ENCODE data around the gene UTP15. TPM values are rescaled to one million over a fixed set of nuclear protein-coding genes. Genes with fewer than 3 reads are reported as not detected.

The UTP15 gene, protein sequence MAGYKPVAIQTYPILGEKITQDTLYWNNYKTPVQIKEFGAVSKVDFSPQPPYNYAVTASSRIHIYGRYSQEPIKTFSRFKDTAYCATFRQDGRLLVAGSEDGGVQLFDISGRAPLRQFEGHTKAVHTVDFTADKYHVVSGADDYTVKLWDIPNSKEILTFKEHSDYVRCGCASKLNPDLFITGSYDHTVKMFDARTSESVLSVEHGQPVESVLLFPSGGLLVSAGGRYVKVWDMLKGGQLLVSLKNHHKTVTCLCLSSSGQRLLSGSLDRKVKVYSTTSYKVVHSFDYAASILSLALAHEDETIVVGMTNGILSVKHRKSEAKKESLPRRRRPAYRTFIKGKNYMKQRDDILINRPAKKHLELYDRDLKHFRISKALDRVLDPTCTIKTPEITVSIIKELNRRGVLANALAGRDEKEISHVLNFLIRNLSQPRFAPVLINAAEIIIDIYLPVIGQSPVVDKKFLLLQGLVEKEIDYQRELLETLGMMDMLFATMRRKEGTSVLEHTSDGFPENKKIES
- polyA plus RNA-seq (2013, experiment 1 of 2): 8.2 TPM
- 8.3 TPM for polyA plus RNA-seq (2013, experiment 2 of 2)

DNA sequence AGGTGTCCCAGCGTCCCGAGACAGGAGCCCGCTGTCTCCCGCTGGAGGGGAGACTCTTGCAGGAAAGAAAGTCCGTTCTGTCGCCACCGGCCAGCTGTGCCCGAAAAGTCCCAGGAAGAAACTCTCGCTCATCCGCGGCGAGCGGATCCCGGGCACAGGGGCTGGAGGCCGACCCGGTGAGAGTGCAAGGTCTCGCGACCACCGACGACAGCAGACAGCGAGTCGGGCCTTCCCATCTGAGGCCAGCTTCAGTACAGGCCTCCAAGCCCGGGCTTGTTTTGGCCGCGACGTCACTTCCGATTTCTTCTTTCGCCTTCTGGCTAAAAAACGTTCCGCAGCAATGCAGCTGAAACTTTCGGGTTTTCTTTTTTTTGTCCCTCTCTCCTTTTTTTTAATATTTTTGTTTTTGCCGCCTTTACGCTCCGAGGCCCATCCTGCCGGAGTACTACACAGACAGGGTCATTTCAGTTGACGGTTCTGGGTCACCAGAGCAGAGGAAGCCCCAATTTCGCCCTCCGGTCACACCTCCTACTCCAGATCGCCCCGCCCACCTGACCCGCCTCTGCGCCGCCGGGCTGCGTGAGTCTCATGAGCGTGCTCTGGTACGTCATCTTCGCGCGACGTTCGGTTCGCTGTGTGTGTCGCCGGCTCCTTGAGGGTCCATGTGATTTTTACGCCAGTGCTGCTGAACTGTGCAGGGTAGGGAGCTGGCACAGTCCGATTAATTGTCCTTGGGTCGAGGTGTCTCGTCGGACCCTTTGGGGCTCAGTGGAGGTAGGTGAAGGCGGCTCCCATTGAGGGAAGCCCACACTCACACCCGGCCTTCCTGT is at the start of gene UTP15, which contains the start of gene ANKRA2:
UTP15 (plus strand) TSS at position 605 of the 830 bp plus-strand sequence. CDS start 1,602 bp downstream, outside the sequence.
ANKRA2 (minus strand) TSS at position 501 of the 830 bp plus-strand sequence. CDS start 2,758 bp downstream, outside the sequence.
- DNase-seq: peak; percentile 99
- WGBS: under 1% methylated on average over 62 of the region's 62 CpGs

GRCh38 chr5:73519531-73520283 is 45.8 kb upstream of the UTP15 start:
- no peak overlapping the region for H3K4me3 ChIP-seq (ENCODE audit: insufficient read depth in 1 of 2, low read depth in 1 of 2, low read length in 2 of 2)
- WGBS: 25% methylated on average over 16 of the region's 16 CpGs
- no peaks in the 10 kb centered on the region for H3K36me3 ChIP-seq (ENCODE audit: control insufficient read depth in 1 of 2, insufficient read depth in 2 of 2, low read depth in 1 of 2, low read length in 2 of 2)
- no peak overlapping the region for H2BK15ac ChIP-seq (ENCODE audit: low read depth, poor library complexity, severe bottlenecking)
- H3K18ac ChIP-seq (ENCODE audit: low read depth in 1 of 2, low read length in 2 of 2): no peak overlapping the region
- no peak overlapping the region for H2BK5ac ChIP-seq (ENCODE audit: low read depth, low read length, poor library complexity, severe bottlenecking)
- peak overlapping the region; percentile 42 for H3K9ac ChIP-seq (ENCODE audit: low read length)
- no peak overlapping the region for H3K23ac ChIP-seq (ENCODE audit: low read length in 2 of 2)
- H3K4ac ChIP-seq (ENCODE audit: low read depth in 1 of 2, low read length in 2 of 2): no peak overlapping the region
- H3K9me3 ChIP-seq (ENCODE audit: control insufficient read depth, low read length): no peaks in the 10 kb centered on the region
- H4K91ac ChIP-seq (ENCODE audit: low read length): no peak overlapping the region
- peak; percentile 84 for DNase-seq
- peaks cover 1% of the 10 kb centered on the region for H3K4me1 ChIP-seq (ENCODE audit: control insufficient read depth, insufficient read depth, low read depth, low read length)
- H3K27me3 ChIP-seq (ENCODE audit: control insufficient read depth in 1 of 2, insufficient read depth in 1 of 2, low read length in 2 of 2): no peaks in the 10 kb centered on the region
- no peak overlapping the region for H3K14ac ChIP-seq (ENCODE audit: low read length in 2 of 2)
- no peak overlapping the region for H3K4me2 ChIP-seq (ENCODE audit: low read length, poor library complexity, severe bottlenecking)
- no peak overlapping the region for H2BK120ac ChIP-seq (ENCODE audit: low read depth, low read length)
- no peak overlapping the region for H2AFZ ChIP-seq (ENCODE audit: low read depth, low read length)
- no peak overlapping the region for H2BK12ac ChIP-seq (ENCODE audit: low read length in 2 of 2)
- H4K8ac ChIP-seq (ENCODE audit: low read length): no peak overlapping the region
- H2AK5ac ChIP-seq (ENCODE audit: low read length, severe bottlenecking): no peak overlapping the region
- no peaks in the 10 kb centered on the region for H3K79me1 ChIP-seq (replicated peaks; ENCODE audit: low read length, poor library complexity, severe bottlenecking)
- no peak overlapping the region for H3K27ac ChIP-seq (ENCODE audit: low read length, poor library complexity, severe bottlenecking)

More for the DNA sequence above, at the start of gene UTP15, which contains the start of gene ANKRA2:
- peak within 1 kb of the TSS; percentile 51 for H2BK5ac ChIP-seq (ENCODE audit: low read depth, low read length, poor library complexity, severe bottlenecking)
- H3K9ac ChIP-seq (ENCODE audit: low read length): peak within 1 kb of the TSS; percentile 99
- H4K91ac ChIP-seq (ENCODE audit: low read length): no peak within 1 kb of the TSS
- peak within 1 kb of the TSS; percentile 79 to 100 for H3K4me3 ChIP-seq (ENCODE audit: insufficient read depth in 1 of 2, low read depth in 1 of 2, low read length in 2 of 2)
- H3K36me3 ChIP-seq (ENCODE audit: control insufficient read depth in 1 of 2, insufficient read depth in 2 of 2, low read depth in 1 of 2, low read length in 2 of 2): peaks cover 3 to 45% of the 10 kb centered on the region in 2 experiments
- H3K23ac ChIP-seq (ENCODE audit: low read length in 2 of 2): no peak within 1 kb of the TSS
- no peak within 1 kb of the TSS for H3K14ac ChIP-seq (ENCODE audit: low read length in 2 of 2)
- peak within 1 kb of the TSS; percentile 71 for H3K27ac ChIP-seq (ENCODE audit: low read length, poor library complexity, severe bottlenecking)
- H3K9me3 ChIP-seq (ENCODE audit: control insufficient read depth, low read length): no peaks in the 10 kb centered on the region
- no peak within 1 kb of the TSS for H2BK120ac ChIP-seq (ENCODE audit: low read depth, low read length)
- peak within 1 kb of the TSS; percentile 41 for H4K8ac ChIP-seq (ENCODE audit: low read length)
- H2AK5ac ChIP-seq (ENCODE audit: low read length, severe bottlenecking): no peak within 1 kb of the TSS
- no peaks in the 10 kb centered on the region for H3K27me3 ChIP-seq (ENCODE audit: control insufficient read depth in 1 of 2, insufficient read depth in 1 of 2, low read length in 2 of 2)
- H3K4me2 ChIP-seq (ENCODE audit: low read length, poor library complexity, severe bottlenecking): peak within 1 kb of the TSS; percentile 73
- no peak within 1 kb of the TSS for H2BK15ac ChIP-seq (ENCODE audit: low read depth, poor library complexity, severe bottlenecking)
- H3K79me1 ChIP-seq (replicated peaks; ENCODE audit: low read length, poor library complexity, severe bottlenecking): peaks cover 11% of the 10 kb centered on the region
- no peak within 1 kb of the TSS for H2BK12ac ChIP-seq (ENCODE audit: low read length in 2 of 2)
- H3K4ac ChIP-seq (ENCODE audit: low read depth in 1 of 2, low read length in 2 of 2): peak within 1 kb of the TSS in 1 of 2 experiments; percentile 81
- peak within 1 kb of the TSS; percentile 54 for H2AFZ ChIP-seq (ENCODE audit: low read depth, low read length)
- H3K18ac ChIP-seq (ENCODE audit: low read depth in 1 of 2, low read length in 2 of 2): peak within 1 kb of the TSS; percentile 37 to 86
- no peaks in the 10 kb centered on the region for H3K4me1 ChIP-seq (ENCODE audit: control insufficient read depth, insufficient read depth, low read depth, low read length)

DNA sequence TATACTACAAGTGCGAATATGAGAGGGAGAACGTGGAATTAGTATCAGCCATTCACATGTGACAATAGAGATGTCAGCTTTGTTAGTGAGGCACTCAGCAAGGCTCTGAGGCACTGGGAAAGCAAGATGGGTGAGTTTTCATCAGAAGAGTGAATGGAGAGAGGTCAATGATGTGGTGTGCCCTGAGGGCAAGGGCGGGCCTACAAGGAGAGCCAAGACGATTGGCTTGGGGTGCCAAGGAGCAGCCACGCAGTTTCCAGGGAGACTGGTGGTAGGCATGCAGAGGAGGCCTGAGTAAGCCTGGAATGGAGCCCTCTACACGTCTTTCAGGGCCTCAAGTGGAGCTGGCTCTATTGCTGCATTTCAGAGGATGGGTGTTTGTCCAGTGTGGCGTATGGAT is 42.6 kb upstream of the UTP15 start:
- no peak for DNase-seq
- H2BK15ac ChIP-seq (ENCODE audit: low read depth, poor library complexity, severe bottlenecking): no peak overlapping the region
- H3K27me3 ChIP-seq (ENCODE audit: control insufficient read depth in 1 of 2, insufficient read depth in 1 of 2, low read length in 2 of 2): no peaks in the 10 kb centered on the region
- WGBS: 96% methylated on average over 7 of the region's 7 CpGs
- no peak overlapping the region for H3K23ac ChIP-seq (ENCODE audit: low read length in 2 of 2)
- H2BK5ac ChIP-seq (ENCODE audit: low read depth, low read length, poor library complexity, severe bottlenecking): no peak overlapping the region
- no peak overlapping the region for H2BK120ac ChIP-seq (ENCODE audit: low read depth, low read length)
- no peak overlapping the region for H3K9ac ChIP-seq (ENCODE audit: low read length)
- no peak overlapping the region for H3K14ac ChIP-seq (ENCODE audit: low read length in 2 of 2)
- H4K91ac ChIP-seq (ENCODE audit: low read length): no peak overlapping the region
- H3K36me3 ChIP-seq (ENCODE audit: control insufficient read depth in 1 of 2, insufficient read depth in 2 of 2, low read depth in 1 of 2, low read length in 2 of 2): no peaks in the 10 kb centered on the region
- no peak overlapping the region for H2AFZ ChIP-seq (ENCODE audit: low read depth, low read length)
- no peaks in the 10 kb centered on the region for H3K79me1 ChIP-seq (replicated peaks; ENCODE audit: low read length, poor library complexity, severe bottlenecking)
- H3K27ac ChIP-seq (ENCODE audit: low read length, poor library complexity, severe bottlenecking): no peak overlapping the region
- H3K4me1 ChIP-seq (ENCODE audit: control insufficient read depth, insufficient read depth, low read depth, low read length): peaks cover 1% of the 10 kb centered on the region
- no peaks in the 10 kb centered on the region for H3K9me3 ChIP-seq (ENCODE audit: control insufficient read depth, low read length)
- no peak overlapping the region for H3K18ac ChIP-seq (ENCODE audit: low read depth in 1 of 2, low read length in 2 of 2)
- no peak overlapping the region for H2BK12ac ChIP-seq (ENCODE audit: low read length in 2 of 2)
- no peak overlapping the region for H3K4ac ChIP-seq (ENCODE audit: low read depth in 1 of 2, low read length in 2 of 2)
- H2AK5ac ChIP-seq (ENCODE audit: low read length, severe bottlenecking): no peak overlapping the region
- no peak overlapping the region for H4K8ac ChIP-seq (ENCODE audit: low read length)
- no peak overlapping the region for H3K4me3 ChIP-seq (ENCODE audit: insufficient read depth in 1 of 2, low read depth in 1 of 2, low read length in 2 of 2)
- H3K4me2 ChIP-seq (ENCODE audit: low read length, poor library complexity, severe bottlenecking): no peak overlapping the region
